Coronary artery (tissue), 2 donors: ENCODE results near the gene SPTB.

ENCODE experiments used
- DNase-seq: peaks from one replicate; pipeline ENCODE4 v3.0.0-alpha.2; 2017; ENCODE audit warnings: low spot score
- H3K27ac ChIP-seq, 2 donors: fragments of 200-600 bp; sonication (generic); one replicate each; pipeline ENCODE4 v1.5.1; 2016 to 2019
- H3K4me3 ChIP-seq: fragments of 200-600 bp; sonication (generic); 2 replicates; pipeline ENCODE4 v1.5.1; 2016; ENCODE audit warnings: mild to moderate bottlenecking, moderate library complexity
- CTCF ChIP-seq: fragments of 200-600 bp; sonication (generic); IDR thresholded peaks from one replicate; pipeline ENCODE4 v1.5.1; 2019; ENCODE audit warnings: antibody characterized with exemption

Gene SPTB

GRCh38 chr14:64755781-64756221 lies 123.9 kb downstream of the SPTB start:
- H3K4me3 ChIP-seq, result no peak overlapping the region
- no peak for DNase-seq
- no peak overlapping the region for H3K27ac ChIP-seq
- TF ChIP-seq CTCF, result no peak

GRCh38 chr14:64754685-64755084 lies 125.0 kb downstream of the SPTB start:
- H3K27ac ChIP-seq, result no peak overlapping the region
- no peak overlapping the region for H3K4me3 ChIP-seq
- no peak for DNase-seq
- no peak for TF ChIP-seq CTCF

- no peak for DNase-seq
- H3K4me3 ChIP-seq, result no peak overlapping the region
- no peak overlapping the region for H3K27ac ChIP-seq
- TF ChIP-seq CTCF, result no peak
Measured at GRCh38 chr14:64753999-64754398, 125.7 kb downstream of the SPTB start.

GRCh38 chr14:64753374-64753773 lies 126.3 kb downstream of the SPTB start:
- H3K27ac ChIP-seq, result no peak overlapping the region
- no peak for TF ChIP-seq CTCF
- H3K4me3 ChIP-seq, result no peak overlapping the region
- no peak for DNase-seq

- TF ChIP-seq CTCF, result no peak
- no peak for DNase-seq
- Histone ChIP-seq H3K27ac (no peak overlapping the region), H3K4me3 (no peak overlapping the region)
Measured at GRCh38 chr14:64752909-64753308, 126.8 kb downstream of the SPTB start.

- no peak for DNase-seq
- TF ChIP-seq CTCF, result no peak
- Histone ChIP-seq H3K27ac (peak overlapping the region; percentile 28 to 60), H3K4me3 (no peak overlapping the region)
Measured at GRCh38 chr14:64748995-64749714, 130.6 kb downstream of the SPTB start.

GRCh38 chr14:64748521-64748920 lies 131.2 kb downstream of the SPTB start:
- H3K4me3 ChIP-seq, result no peak overlapping the region
- DNase-seq, result no peak
- H3K27ac ChIP-seq, result peak overlapping the region in 1 of 2 donors; percentile 91
- TF ChIP-seq CTCF, result no peak
